B cell (primary cell): ENCODE measurements around the gene DCPS. TPM values are rescaled to one million over a fixed set of nuclear protein-coding genes. Genes with fewer than 3 reads are reported as not detected.

Source experiments
- ATAC-seq: fragments of 200-7000 bp; cut with Tn5 transposase; one replicate; pipeline ENCODE4 v1.10.0; 2021; ENCODE audit warnings: low read depth, mild to moderate bottlenecking, moderate number of reproducible peaks, moderate library complexity
- CTCF ChIA-PET: fragments of 350-600 bp; sonication (Branson Sonifier 250); formaldehyde crosslinking; loops from one replicate; lab custom pipeline; 2021; ENCODE audit warnings: antibody characterized with exemption, inconsistent platforms; lab: Charles Lee
- POLR2A ChIA-PET: fragments of 350-600 bp; sonication (Branson Sonifier 250); formaldehyde crosslinking; loops from one replicate; lab custom pipeline; 2021; ENCODE audit warnings: antibody characterized with exemption; lab: Charles Lee
- DNase-seq: peaks from one replicate; pipeline ENCODE4 v3.0.0; 2013
- H2AFZ ChIP-seq: 2 replicates; pipeline ENCODE4 v1.6.1; 2012; ENCODE audit warnings: mild to moderate bottlenecking, low read depth, low read length; ENCODE audit not compliant: insufficient read depth, poor library complexity, severe bottlenecking
- H3K27ac ChIP-seq, 2 donors: 1 replicate in 1 of 2; 2 replicates in 1 of 2; pipeline ENCODE4 v1.5.1; 2012 to 2013; ENCODE audit warnings: low read length in 2 of 2, mild to moderate bottlenecking in 2 of 2, moderate library complexity in 1 of 2
- H3K27me3 ChIP-seq, 4 experiments: fragments of 200-600 bp in 1 of 4; sonication (generic) in 1 of 4; replicated peaks in 1 of 4; 1 replicate in 2 of 4; 2 replicates in 2 of 4; pipeline versions ENCODE4 v1.6.1 to v1.7.0; 2013 to 2016; ENCODE audit warnings: low read length in 3 of 4, mild to moderate bottlenecking in 2 of 4, mixed read lengths in 1 of 4, moderate library complexity in 1 of 4; ENCODE audit not compliant: insufficient read depth in 4 of 4, control insufficient read depth in 3 of 4; ENCODE audit errors: control extremely low read depth in 1 of 4
- H3K36me3 ChIP-seq, 2 experiments: replicated peaks in 1 of 2; 1 replicate in 1 of 2; 2 replicates in 1 of 2; pipeline versions ENCODE4 v1.6.1 to v1.7.1; 2013; ENCODE audit warnings: low read length in 1 of 2; ENCODE audit not compliant: insufficient read depth in 2 of 2, control insufficient read depth in 1 of 2; ENCODE audit errors: control extremely low read depth in 1 of 2, extremely low read depth in 1 of 2
- H3K4me1 ChIP-seq, 2 donors: fragments of 200-600 bp in 1 of 2; sonication (generic) in 1 of 2; 1 replicate in 1 of 2; 2 replicates in 1 of 2; pipeline versions ENCODE4 v1.5.1 to v1.6.1; 2013 to 2017; ENCODE audit warnings: low read length in 2 of 2; ENCODE audit not compliant: control insufficient read depth in 2 of 2, insufficient read depth in 2 of 2
- H3K4me2 ChIP-seq: replicated peaks from 2 replicates; pipeline ENCODE3; 2012; ENCODE audit warnings: mild to moderate bottlenecking, low read depth, low read length; ENCODE audit not compliant: poor library complexity, severe bottlenecking
- H3K4me3 ChIP-seq, 5 experiments: fragments of 200-600 bp in 1 of 5; sonication (generic) in 1 of 5; 1 replicate in 3 of 5; 2 replicates in 2 of 5; pipeline versions ENCODE4 v1.5.1 to v1.7.0; 2011 to 2016; ENCODE audit warnings: low read length in 4 of 5, mild to moderate bottlenecking in 4 of 5, low read depth in 2 of 5, control low read depth in 1 of 5, moderate library complexity in 1 of 5; ENCODE audit not compliant: insufficient read depth in 1 of 5; ENCODE audit errors: control extremely low read depth in 1 of 5, extremely low read depth in 1 of 5
- H3K79me2 ChIP-seq: fragments of 200-600 bp; sonication (generic); one replicate; pipeline ENCODE4 v1.6.0; 2016; ENCODE audit warnings: low read length; ENCODE audit not compliant: control insufficient read depth, insufficient read depth
- H3K9ac ChIP-seq: fragments of 200-600 bp; sonication (generic); 2 replicates; pipeline ENCODE4 v1.6.1; 2017; ENCODE audit warnings: mild to moderate bottlenecking, low read length, moderate library complexity
- H3K9me3 ChIP-seq, 3 donors: one replicate each; pipeline versions ENCODE4 v1.6.1 to v1.7.1; 2013; ENCODE audit warnings: low read length in 2 of 3; ENCODE audit not compliant: control insufficient read depth in 2 of 3, insufficient read depth in 1 of 3; ENCODE audit errors: control extremely low read depth in 1 of 3
- H4K20me1 ChIP-seq: 2 replicates; pipeline ENCODE4 v1.6.0; 2012; ENCODE audit warnings: mild to moderate bottlenecking, low read length; ENCODE audit not compliant: insufficient read depth, control insufficient read depth, poor library complexity, severe bottlenecking
- H3K27ac Mint-ChIP-seq: one replicate; pipeline ENCODE4 v1.8.0; 2021; ENCODE audit warnings: mixed read lengths
- H3K27me3 Mint-ChIP-seq: one replicate; pipeline ENCODE4 v1.8.0; 2021; ENCODE audit warnings: mixed read lengths
- H3K4me1 Mint-ChIP-seq: one replicate; pipeline ENCODE4 v1.8.0; 2021; ENCODE audit warnings: mixed read lengths
- H3K4me3 Mint-ChIP-seq: one replicate; pipeline ENCODE4 v1.8.0; 2021; ENCODE audit warnings: mixed read lengths
- H3K9me3 Mint-ChIP-seq: one replicate; pipeline ENCODE4 v1.8.0; 2022; ENCODE audit warnings: mixed read lengths; ENCODE audit not compliant: insufficient read depth
- EZH2 ChIP-seq: IDR thresholded peaks from 2 replicates; pipeline ENCODE4 v1.6.1; 2012; ENCODE audit warnings: borderline replicate concordance, low read depth, mild to moderate bottlenecking, moderate library complexity, low read length; ENCODE audit not compliant: insufficient read depth, poor library complexity, severe bottlenecking
- WGBS: methylation state at CpG from one replicate; pipeline ENCODE4 v1.1.5; 2013; ENCODE audit warnings: missing lambda C conversion rate; ENCODE audit not compliant: insufficient coverage; 5-methylcytosine and 5-hydroxymethylcytosine counted together
- intact Hi-C: fragments of 100-400 bp; cut with micrococcal nuclease; formaldehyde crosslinking; loops from one replicate; pipeline ENCODE4 v1.10.0; 2022
- polyA plus RNA-seq: library from polyadenylated mRNA; depleted of rRNA; stranded (reverse); fragments of >200 nt; gene quantifications from 2 replicates; pipeline ENCODE4 v1.2.3, GENCODE V29; 2012
- total RNA-seq, 2 donors: library from RNA; stranded (reverse); fragments of 120-200 nt in 1 of 2; gene quantifications; 1 replicate in 1 of 2; 2 replicates in 1 of 2; pipeline versions ENCODE4 v1.2.3 to v1.2.4, GENCODE V29; 2013 to 2022
- TF ChIP-seq, protein P1 (sequence below): fragments of 200-600 bp; IDR thresholded peaks from one replicate; pipeline ENCODE4 v1.8.0; 2022; ENCODE audit warnings: antibody characterized with exemption, mild to moderate bottlenecking

DCPS gene
- total and polyA plus RNA-seq, 2 donors (not counting 1 experiment from before 2014, with no cell fraction given) = 21.7 to 37.1 TPM

DNA sequence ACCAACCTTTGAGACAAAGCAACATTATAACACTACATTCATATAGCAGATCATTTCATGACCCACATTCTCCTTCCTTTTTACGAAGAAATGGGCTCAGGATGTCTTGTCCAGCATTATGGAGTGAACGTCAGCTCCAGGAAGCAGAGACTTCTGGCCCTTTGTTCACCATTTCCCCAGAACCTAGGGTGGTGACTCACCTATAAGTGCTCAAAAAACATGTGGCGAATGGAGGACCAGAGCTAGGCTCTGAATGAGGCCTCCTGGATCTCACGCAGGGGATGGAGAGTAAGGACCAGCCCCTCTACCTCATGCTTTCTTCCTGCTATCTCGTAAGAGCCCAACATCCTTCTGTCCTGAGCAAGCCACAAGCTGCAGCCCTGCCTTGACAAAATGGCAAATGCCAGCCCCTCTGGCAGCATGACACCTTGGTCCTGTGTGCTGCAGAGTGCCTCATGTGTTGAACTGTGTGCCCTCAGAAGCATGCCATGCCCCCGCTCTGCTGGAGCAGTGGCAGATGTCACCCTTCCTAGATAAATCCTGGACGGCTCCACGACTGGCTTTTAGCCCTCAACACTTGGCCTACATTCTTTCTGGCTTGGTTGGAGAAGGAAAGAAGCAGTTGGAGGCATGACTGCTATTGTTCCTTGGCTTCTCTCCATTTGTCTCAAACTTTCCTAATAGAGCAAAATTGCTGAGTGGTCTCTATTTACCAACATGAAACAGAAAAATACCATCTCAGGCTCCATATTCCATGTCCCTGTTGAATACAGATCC, 45.1 kb downstream of the DCPS start:
- no peaks in the 10 kb centered on the region for H3K9me3 Mint-ChIP-seq
- Histone ChIP-seq H3K79me2 (no peaks in the 10 kb centered on the region), H3K9ac (no peak overlapping the region), H3K27ac (no peak overlapping the region), H3K27me3 (no peaks in the 10 kb centered on the region), H2AFZ (no peak overlapping the region), H3K36me3 (peaks cover 0 to 30% of the 10 kb centered on the region in 2 experiments), H3K4me1 (no peaks in the 10 kb centered on the region), H4K20me1 (no peaks in the 10 kb centered on the region), H3K9me3 (no peaks in the 10 kb centered on the region), H3K4me2 (no peak overlapping the region), H3K4me3 (no peak overlapping the region)
- 100% methylated on average over 5 of the region's 8 CpGs for WGBS
- peaks cover 3% of the 10 kb centered on the region for H3K4me1 Mint-ChIP-seq
- no peaks in the 10 kb centered on the region for H3K27me3 Mint-ChIP-seq
- H3K4me3 Mint-ChIP-seq = no peak overlapping the region
- intact Hi-C loops = no loop called here
- ATAC-seq = no peak
- CTCF ChIA-PET = no interaction called here
- H3K27ac Mint-ChIP-seq = no peak overlapping the region
- POLR2A ChIA-PET = no interaction called here
- DNase-seq = no peak
- TF ChIP-seq EZH2 = no peak
- TF ChIP-seq, protein P1, sequence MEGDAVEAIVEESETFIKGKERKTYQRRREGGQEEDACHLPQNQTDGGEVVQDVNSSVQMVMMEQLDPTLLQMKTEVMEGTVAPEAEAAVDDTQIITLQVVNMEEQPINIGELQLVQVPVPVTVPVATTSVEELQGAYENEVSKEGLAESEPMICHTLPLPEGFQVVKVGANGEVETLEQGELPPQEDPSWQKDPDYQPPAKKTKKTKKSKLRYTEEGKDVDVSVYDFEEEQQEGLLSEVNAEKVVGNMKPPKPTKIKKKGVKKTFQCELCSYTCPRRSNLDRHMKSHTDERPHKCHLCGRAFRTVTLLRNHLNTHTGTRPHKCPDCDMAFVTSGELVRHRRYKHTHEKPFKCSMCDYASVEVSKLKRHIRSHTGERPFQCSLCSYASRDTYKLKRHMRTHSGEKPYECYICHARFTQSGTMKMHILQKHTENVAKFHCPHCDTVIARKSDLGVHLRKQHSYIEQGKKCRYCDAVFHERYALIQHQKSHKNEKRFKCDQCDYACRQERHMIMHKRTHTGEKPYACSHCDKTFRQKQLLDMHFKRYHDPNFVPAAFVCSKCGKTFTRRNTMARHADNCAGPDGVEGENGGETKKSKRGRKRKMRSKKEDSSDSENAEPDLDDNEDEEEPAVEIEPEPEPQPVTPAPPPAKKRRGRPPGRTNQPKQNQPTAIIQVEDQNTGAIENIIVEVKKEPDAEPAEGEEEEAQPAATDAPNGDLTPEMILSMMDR = no peak

DNA sequence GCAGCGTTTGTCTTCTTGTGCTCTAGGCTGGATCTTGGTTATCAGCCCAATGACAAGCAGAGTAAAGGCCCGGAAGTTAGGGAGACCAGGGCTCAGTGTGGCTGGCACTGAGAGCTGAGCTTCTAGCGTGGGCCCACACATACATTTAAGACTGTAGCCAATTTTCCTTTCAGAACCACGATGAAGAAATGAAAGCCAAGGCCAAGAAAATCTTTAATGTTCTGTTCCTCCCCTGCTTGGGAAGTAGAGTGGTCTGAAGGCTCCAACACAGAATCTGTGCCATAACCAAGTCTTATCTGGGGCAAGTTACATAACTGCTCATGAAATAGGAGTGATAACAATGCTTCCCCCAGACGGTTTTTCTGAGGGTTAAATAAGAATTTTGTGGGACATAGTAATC, 47.0 kb downstream of the DCPS start:
- no peaks in the 10 kb centered on the region for H4K20me1 ChIP-seq
- H2AFZ ChIP-seq = no peak overlapping the region
- H3K27me3 ChIP-seq = no peaks in the 10 kb centered on the region
- H3K4me1 ChIP-seq = peaks cover 7 to 10% of the 10 kb centered on the region in 2 donors
- no peak overlapping the region for H3K27ac ChIP-seq
- 97% methylated on average over 4 of the region's 5 CpGs for WGBS
- Mint-ChIP-seq H3K4me3 (no peak overlapping the region), H3K27ac (no peak overlapping the region), H3K27me3 (no peaks in the 10 kb centered on the region), H3K9me3 (no peaks in the 10 kb centered on the region), H3K4me1 (peaks cover 9% of the 10 kb centered on the region)
- no peaks in the 10 kb centered on the region for H3K9me3 ChIP-seq
- POLR2A ChIA-PET = no interaction called here
- TF ChIP-seq EZH2 = no peak
- TF ChIP-seq, protein P1 = no peak
- H3K4me2 ChIP-seq = no peak overlapping the region
- CTCF ChIA-PET = no interaction called here
- intact Hi-C loops = loop anchor here (10.0 kb wide), 1 partner anchor 46 kb away; the partner anchor contains the start of gene DCPS
- H3K79me2 ChIP-seq = no peaks in the 10 kb centered on the region
- ATAC-seq (no peak), DNase-seq (no peak)
- H3K4me3 ChIP-seq = no peak overlapping the region
- peaks cover 0 to 13% of the 10 kb centered on the region in 2 experiments for H3K36me3 ChIP-seq
- no peak overlapping the region for H3K9ac ChIP-seq
